B cell (primary cell): ENCODE results near the gene MYL11. TPM values are rescaled to one million over a fixed set of nuclear protein-coding genes. Genes with fewer than 3 reads are reported as not detected.

Experiments used
- ATAC-seq: fragments of 200-7000 bp; cut with Tn5 transposase; one replicate; pipeline ENCODE4 v1.10.0; 2021; ENCODE audit warnings: low read depth, mild to moderate bottlenecking, moderate number of reproducible peaks, moderate library complexity
- CTCF ChIA-PET: fragments of 350-600 bp; sonication (Branson Sonifier 250); formaldehyde crosslinking; loops from one replicate; lab custom pipeline; 2021; ENCODE audit warnings: antibody characterized with exemption, inconsistent platforms; lab: Charles Lee
- POLR2A ChIA-PET: fragments of 350-600 bp; sonication (Branson Sonifier 250); formaldehyde crosslinking; loops from one replicate; lab custom pipeline; 2021; ENCODE audit warnings: antibody characterized with exemption; lab: Charles Lee
- DNase-seq: peaks from one replicate; pipeline ENCODE4 v3.0.0; 2013
- H2AFZ ChIP-seq: 2 replicates; pipeline ENCODE4 v1.6.1; 2012; ENCODE audit warnings: mild to moderate bottlenecking, low read depth, low read length; ENCODE audit not compliant: insufficient read depth, poor library complexity, severe bottlenecking
- H3K27ac ChIP-seq, 2 donors: 1 replicate in 1 of 2; 2 replicates in 1 of 2; pipeline ENCODE4 v1.5.1; 2012 to 2013; ENCODE audit warnings: low read length in 2 of 2, mild to moderate bottlenecking in 2 of 2, moderate library complexity in 1 of 2
- H3K27me3 ChIP-seq, 4 experiments: fragments of 200-600 bp in 1 of 4; sonication (generic) in 1 of 4; replicated peaks in 1 of 4; 1 replicate in 2 of 4; 2 replicates in 2 of 4; pipeline versions ENCODE4 v1.6.1 to v1.7.0; 2013 to 2016; ENCODE audit warnings: low read length in 3 of 4, mild to moderate bottlenecking in 2 of 4, mixed read lengths in 1 of 4, moderate library complexity in 1 of 4; ENCODE audit not compliant: insufficient read depth in 4 of 4, control insufficient read depth in 3 of 4; ENCODE audit errors: control extremely low read depth in 1 of 4
- H3K36me3 ChIP-seq, 2 experiments: replicated peaks in 1 of 2; 1 replicate in 1 of 2; 2 replicates in 1 of 2; pipeline versions ENCODE4 v1.6.1 to v1.7.1; 2013; ENCODE audit warnings: low read length in 1 of 2; ENCODE audit not compliant: insufficient read depth in 2 of 2, control insufficient read depth in 1 of 2; ENCODE audit errors: control extremely low read depth in 1 of 2, extremely low read depth in 1 of 2
- H3K4me1 ChIP-seq, 2 donors: fragments of 200-600 bp in 1 of 2; sonication (generic) in 1 of 2; 1 replicate in 1 of 2; 2 replicates in 1 of 2; pipeline versions ENCODE4 v1.5.1 to v1.6.1; 2013 to 2017; ENCODE audit warnings: low read length in 2 of 2; ENCODE audit not compliant: control insufficient read depth in 2 of 2, insufficient read depth in 2 of 2
- H3K4me2 ChIP-seq: replicated peaks from 2 replicates; pipeline ENCODE3; 2012; ENCODE audit warnings: mild to moderate bottlenecking, low read depth, low read length; ENCODE audit not compliant: poor library complexity, severe bottlenecking
- H3K4me3 ChIP-seq, 5 experiments: fragments of 200-600 bp in 1 of 5; sonication (generic) in 1 of 5; 1 replicate in 3 of 5; 2 replicates in 2 of 5; pipeline versions ENCODE4 v1.5.1 to v1.7.0; 2011 to 2016; ENCODE audit warnings: low read length in 4 of 5, mild to moderate bottlenecking in 4 of 5, low read depth in 2 of 5, control low read depth in 1 of 5, moderate library complexity in 1 of 5; ENCODE audit not compliant: insufficient read depth in 1 of 5; ENCODE audit errors: control extremely low read depth in 1 of 5, extremely low read depth in 1 of 5
- H3K79me2 ChIP-seq: fragments of 200-600 bp; sonication (generic); one replicate; pipeline ENCODE4 v1.6.0; 2016; ENCODE audit warnings: low read length; ENCODE audit not compliant: control insufficient read depth, insufficient read depth
- H3K9ac ChIP-seq: fragments of 200-600 bp; sonication (generic); 2 replicates; pipeline ENCODE4 v1.6.1; 2017; ENCODE audit warnings: mild to moderate bottlenecking, low read length, moderate library complexity
- H3K9me3 ChIP-seq, 3 donors: one replicate each; pipeline versions ENCODE4 v1.6.1 to v1.7.1; 2013; ENCODE audit warnings: low read length in 2 of 3; ENCODE audit not compliant: control insufficient read depth in 2 of 3, insufficient read depth in 1 of 3; ENCODE audit errors: control extremely low read depth in 1 of 3
- H4K20me1 ChIP-seq: 2 replicates; pipeline ENCODE4 v1.6.0; 2012; ENCODE audit warnings: mild to moderate bottlenecking, low read length; ENCODE audit not compliant: insufficient read depth, control insufficient read depth, poor library complexity, severe bottlenecking
- H3K27ac Mint-ChIP-seq: one replicate; pipeline ENCODE4 v1.8.0; 2021; ENCODE audit warnings: mixed read lengths
- H3K27me3 Mint-ChIP-seq: one replicate; pipeline ENCODE4 v1.8.0; 2021; ENCODE audit warnings: mixed read lengths
- H3K4me1 Mint-ChIP-seq: one replicate; pipeline ENCODE4 v1.8.0; 2021; ENCODE audit warnings: mixed read lengths
- H3K4me3 Mint-ChIP-seq: one replicate; pipeline ENCODE4 v1.8.0; 2021; ENCODE audit warnings: mixed read lengths
- H3K9me3 Mint-ChIP-seq: one replicate; pipeline ENCODE4 v1.8.0; 2022; ENCODE audit warnings: mixed read lengths; ENCODE audit not compliant: insufficient read depth
- EZH2 ChIP-seq: IDR thresholded peaks from 2 replicates; pipeline ENCODE4 v1.6.1; 2012; ENCODE audit warnings: borderline replicate concordance, low read depth, mild to moderate bottlenecking, moderate library complexity, low read length; ENCODE audit not compliant: insufficient read depth, poor library complexity, severe bottlenecking
- WGBS: methylation state at CpG from one replicate; pipeline ENCODE4 v1.1.5; 2013; ENCODE audit warnings: missing lambda C conversion rate; ENCODE audit not compliant: insufficient coverage; 5-methylcytosine and 5-hydroxymethylcytosine counted together
- intact Hi-C: fragments of 100-400 bp; cut with micrococcal nuclease; formaldehyde crosslinking; loops from one replicate; pipeline ENCODE4 v1.10.0; 2022
- polyA plus RNA-seq: library from polyadenylated mRNA; depleted of rRNA; stranded (reverse); fragments of >200 nt; gene quantifications from 2 replicates; pipeline ENCODE4 v1.2.3, GENCODE V29; 2012
- total RNA-seq, 2 donors: library from RNA; stranded (reverse); fragments of 120-200 nt in 1 of 2; gene quantifications; 1 replicate in 1 of 2; 2 replicates in 1 of 2; pipeline versions ENCODE4 v1.2.3 to v1.2.4, GENCODE V29; 2013 to 2022
- TF ChIP-seq, protein P1 (sequence below): fragments of 200-600 bp; IDR thresholded peaks from one replicate; pipeline ENCODE4 v1.8.0; 2022; ENCODE audit warnings: antibody characterized with exemption, mild to moderate bottlenecking

MYL11 gene
- total and polyA plus RNA-seq, 2 donors (not counting 1 experiment from before 2014, with no cell fraction given), result 3.6 TPM; not detected in 1

- Histone ChIP-seq H3K36me3 (peaks cover 0 to 10% of the 10 kb centered on the region in 2 experiments), H3K4me2 (peak overlapping the region; percentile 93), H3K9me3 (no peaks in the 10 kb centered on the region), H3K79me2 (peaks cover 45% of the 10 kb centered on the region), H4K20me1 (peaks cover 43% of the 10 kb centered on the region), H2AFZ (peak overlapping the region; percentile 55), H3K27me3 (no peaks in the 10 kb centered on the region), H3K4me1 (peaks cover 25 to 35% of the 10 kb centered on the region in 2 donors), H3K9ac (peak overlapping the region; percentile 74), H3K27ac (peak overlapping the region in 1 of 2 donors; percentile 65), H3K4me3 (peak overlapping the region in 4 of 5 experiments; percentile 46 to 77 (median 72))
- peaks cover 48% of the 10 kb centered on the region for H3K4me1 Mint-ChIP-seq
- no peaks in the 10 kb centered on the region for H3K27me3 Mint-ChIP-seq
- under 1% methylated on average over 76 of the region's 76 CpGs for WGBS
- H3K4me3 Mint-ChIP-seq, result peak overlapping the region; percentile 86
- TF ChIP-seq, protein P1, sequence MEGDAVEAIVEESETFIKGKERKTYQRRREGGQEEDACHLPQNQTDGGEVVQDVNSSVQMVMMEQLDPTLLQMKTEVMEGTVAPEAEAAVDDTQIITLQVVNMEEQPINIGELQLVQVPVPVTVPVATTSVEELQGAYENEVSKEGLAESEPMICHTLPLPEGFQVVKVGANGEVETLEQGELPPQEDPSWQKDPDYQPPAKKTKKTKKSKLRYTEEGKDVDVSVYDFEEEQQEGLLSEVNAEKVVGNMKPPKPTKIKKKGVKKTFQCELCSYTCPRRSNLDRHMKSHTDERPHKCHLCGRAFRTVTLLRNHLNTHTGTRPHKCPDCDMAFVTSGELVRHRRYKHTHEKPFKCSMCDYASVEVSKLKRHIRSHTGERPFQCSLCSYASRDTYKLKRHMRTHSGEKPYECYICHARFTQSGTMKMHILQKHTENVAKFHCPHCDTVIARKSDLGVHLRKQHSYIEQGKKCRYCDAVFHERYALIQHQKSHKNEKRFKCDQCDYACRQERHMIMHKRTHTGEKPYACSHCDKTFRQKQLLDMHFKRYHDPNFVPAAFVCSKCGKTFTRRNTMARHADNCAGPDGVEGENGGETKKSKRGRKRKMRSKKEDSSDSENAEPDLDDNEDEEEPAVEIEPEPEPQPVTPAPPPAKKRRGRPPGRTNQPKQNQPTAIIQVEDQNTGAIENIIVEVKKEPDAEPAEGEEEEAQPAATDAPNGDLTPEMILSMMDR, result no peak
- no peak for TF ChIP-seq EZH2
- DNase-seq, result no peak
- H3K27ac Mint-ChIP-seq, result peak overlapping the region; percentile 90
- peak; percentile 1 for ATAC-seq
- ChIA-PET CTCF (interaction anchor here (0.9 to 4.0 kb wide), 8 partner anchors 13 to 278 kb away, joined by 3 to 37 read pairs (median 8); partner anchors contain the start of genes SEPTIN1, ZNF48 and ZNF771), POLR2A (interaction anchor here (0.6 to 2.2 kb wide), 10 partner anchors 13 to 312 kb away, joined by 3 to 13 read pairs (median 5); partner anchors contain the start of genes ALDOA, FBRS, SEPTIN1 and TBX6)
- no peaks in the 10 kb centered on the region for H3K9me3 Mint-ChIP-seq
- intact Hi-C loops, result loop anchor here (1.0 to 10.0 kb wide), 14 partner anchors 8 to 1445 kb away; partner anchors contain the start of genes ALDOA, CD2BP2, FBRS and FBXL19
Measured at GRCh38 chr16:30369938-30370455, 4.6 kb upstream of the MYL11 start.
